ENCODE measurements around the gene MEF2A.

Gene MEF2A

GRCh38 chr15:99606646-99607045, 40.9 kb downstream of the MEF2A start:
- Mint-ChIP-seq H3K4me3 (no peak overlapping the region), H3K4me1 (peaks cover 68% of the 10 kb centered on the region), H3K36me3 (ENCODE audit: low read depth) (peaks cover 38% of the 10 kb centered on the region), H3K9me3 (peaks cover 3% of the 10 kb centered on the region), H3K27me3 (no peaks in the 10 kb centered on the region), H3K27ac (peak overlapping the region; percentile 86)
- ATAC-seq, result peak; percentile 90
- no peak for DNase-seq

DNA sequence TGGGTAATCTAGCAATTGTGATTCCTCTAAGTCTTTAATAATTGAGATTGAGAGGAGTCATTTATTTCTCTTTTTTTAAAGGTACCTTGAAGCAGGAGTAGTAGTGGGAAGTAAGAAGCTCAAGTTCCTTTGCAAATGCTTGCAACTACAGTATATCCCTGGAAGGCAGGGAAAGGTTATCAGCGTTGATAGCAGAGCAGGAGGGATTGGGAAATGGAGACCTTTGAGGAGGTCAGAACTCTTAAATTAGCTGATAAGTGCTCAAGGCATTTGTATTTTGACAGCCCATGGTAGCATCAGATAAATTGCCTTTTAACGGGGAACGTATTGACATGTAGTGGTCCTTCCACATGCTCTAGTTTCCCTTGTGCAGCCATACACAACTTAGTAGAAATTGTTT, 47.7 kb downstream of the MEF2A start:
- Mint-ChIP-seq H3K9me3 (no peaks in the 10 kb centered on the region), H3K36me3 (ENCODE audit: low read depth) (peaks cover 6% of the 10 kb centered on the region), H3K27ac (no peak overlapping the region), H3K4me3 (no peak overlapping the region), H3K4me1 (peaks cover 60% of the 10 kb centered on the region), H3K27me3 (no peaks in the 10 kb centered on the region)
- DNase-seq, result no peak
- ATAC-seq, result no peak

GRCh38 chr15:99613887-99614647, 48.3 kb downstream of the MEF2A start:
- Mint-ChIP-seq H3K36me3 (ENCODE audit: low read depth) (peaks cover 6% of the 10 kb centered on the region), H3K4me1 (peaks cover 56% of the 10 kb centered on the region), H3K4me3 (no peak overlapping the region), H3K27me3 (no peaks in the 10 kb centered on the region), H3K27ac (no peak overlapping the region), H3K9me3 (no peaks in the 10 kb centered on the region)
- ATAC-seq (peak; percentile 28), DNase-seq (no peak)

DNA sequence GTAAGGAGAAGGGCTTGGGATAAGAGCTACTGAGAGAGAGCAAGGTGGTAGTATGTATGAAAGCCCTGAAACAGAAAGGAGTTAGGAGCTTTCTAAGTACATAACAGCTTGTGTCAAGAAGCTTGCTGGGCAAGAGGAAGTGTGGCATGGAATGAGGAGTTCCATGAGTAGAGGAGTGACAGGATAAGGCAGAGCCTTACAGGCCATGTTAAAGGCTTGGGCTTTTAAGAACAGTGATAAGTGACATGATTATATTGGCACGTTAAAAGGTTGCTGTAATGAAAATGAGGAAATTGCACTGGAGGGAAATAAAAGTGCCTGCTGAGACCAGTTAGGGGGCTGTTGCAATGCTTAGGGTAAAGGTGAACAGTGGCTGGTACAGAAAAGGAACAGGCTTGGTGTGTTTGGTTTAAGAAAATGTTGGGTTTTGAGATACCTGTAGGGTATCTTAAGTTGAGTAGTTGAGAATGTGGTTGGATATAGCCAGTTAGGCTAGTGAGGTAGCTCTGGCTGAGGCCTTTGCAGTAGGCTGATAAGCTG, 49.0 kb downstream of the MEF2A start:
- peaks cover 60% of the 10 kb centered on the region for H3K4me1 Mint-ChIP-seq
- no peak for ATAC-seq
- H3K4me3 Mint-ChIP-seq, result no peak overlapping the region
- peaks cover 6% of the 10 kb centered on the region for H3K36me3 Mint-ChIP-seq (ENCODE audit: low read depth)
- peak overlapping the region; percentile 24 for H3K27ac Mint-ChIP-seq
- no peak for DNase-seq
- H3K9me3 Mint-ChIP-seq, result no peaks in the 10 kb centered on the region
- no peaks in the 10 kb centered on the region for H3K27me3 Mint-ChIP-seq

DNA sequence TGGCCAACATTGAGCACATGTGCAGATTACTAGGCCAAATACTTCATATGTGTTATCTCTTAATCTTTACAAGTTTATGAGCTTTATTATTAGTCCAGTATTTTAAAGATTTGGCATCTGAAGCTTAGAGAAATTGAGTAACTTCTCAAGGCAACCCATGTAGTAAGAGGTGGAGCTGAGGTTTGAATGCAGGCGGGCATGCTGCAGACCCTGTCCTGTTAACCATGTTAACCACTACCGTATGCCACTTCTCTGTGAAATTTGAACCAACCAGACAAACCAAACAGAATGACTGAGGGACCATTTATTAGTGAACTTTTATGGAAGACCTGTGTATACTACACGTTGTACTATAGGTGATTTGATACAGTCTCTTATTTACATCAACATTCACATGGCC, 49.7 kb downstream of the MEF2A start:
- Mint-ChIP-seq H3K4me3 (no peak overlapping the region), H3K27ac (no peak overlapping the region), H3K36me3 (ENCODE audit: low read depth) (peaks cover 6% of the 10 kb centered on the region), H3K9me3 (no peaks in the 10 kb centered on the region), H3K27me3 (no peaks in the 10 kb centered on the region), H3K4me1 (peaks cover 65% of the 10 kb centered on the region)
- no peak for ATAC-seq
- DNase-seq, result no peak

DNA sequence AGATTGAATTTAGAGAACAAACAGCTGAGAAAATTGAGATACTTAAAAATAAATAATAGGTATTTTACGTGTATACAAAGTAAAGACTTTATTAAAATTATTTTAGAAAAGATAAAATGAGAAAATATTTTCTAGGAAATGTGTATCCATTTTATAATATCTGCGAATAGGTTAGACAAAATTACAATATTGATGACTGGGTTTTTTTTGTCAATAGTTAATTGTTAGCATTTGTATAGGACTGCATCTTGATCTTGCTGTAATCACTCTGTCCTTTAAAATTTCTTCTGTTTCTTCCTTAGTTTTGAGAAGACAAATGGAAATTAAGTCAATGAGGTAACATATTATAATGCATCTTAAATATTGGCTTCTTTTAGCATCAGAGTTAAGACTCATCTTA, 50.3 kb downstream of the MEF2A start:
- peaks cover 5% of the 10 kb centered on the region for H3K36me3 Mint-ChIP-seq (ENCODE audit: low read depth)

GRCh38 chr15:99616773-99617342, 51.1 kb downstream of the MEF2A start:
- H3K27ac Mint-ChIP-seq, result no peak overlapping the region
- H3K4me3 Mint-ChIP-seq, result no peak overlapping the region
- no peak for ATAC-seq
- no peak for DNase-seq
- peaks cover 63% of the 10 kb centered on the region for H3K4me1 Mint-ChIP-seq
- H3K27me3 Mint-ChIP-seq, result no peaks in the 10 kb centered on the region
- H3K9me3 Mint-ChIP-seq, result no peaks in the 10 kb centered on the region
- peaks cover 2% of the 10 kb centered on the region for H3K36me3 Mint-ChIP-seq (ENCODE audit: low read depth)

More for the DNA sequence above, 50.3 kb downstream of the MEF2A start:
- Mint-ChIP-seq H3K4me3 (no peak overlapping the region), H3K4me1 (peaks cover 64% of the 10 kb centered on the region), H3K27me3 (no peaks in the 10 kb centered on the region), H3K27ac (no peak overlapping the region), H3K9me3 (no peaks in the 10 kb centered on the region)
- ATAC-seq, result no peak
- no peak for DNase-seq

GRCh38 chr15:99618941-99619411, 53.2 kb downstream of the MEF2A start:
- H3K4me3 Mint-ChIP-seq, result no peak overlapping the region
- ATAC-seq (no peak), DNase-seq (no peak)
- peaks cover 8% of the 10 kb centered on the region for H3K36me3 Mint-ChIP-seq (ENCODE audit: low read depth)
- no peaks in the 10 kb centered on the region for H3K27me3 Mint-ChIP-seq
- H3K9me3 Mint-ChIP-seq, result peaks cover 5% of the 10 kb centered on the region
- H3K27ac Mint-ChIP-seq, result no peak overlapping the region
- H3K4me1 Mint-ChIP-seq, result peaks cover 48% of the 10 kb centered on the region

DNA sequence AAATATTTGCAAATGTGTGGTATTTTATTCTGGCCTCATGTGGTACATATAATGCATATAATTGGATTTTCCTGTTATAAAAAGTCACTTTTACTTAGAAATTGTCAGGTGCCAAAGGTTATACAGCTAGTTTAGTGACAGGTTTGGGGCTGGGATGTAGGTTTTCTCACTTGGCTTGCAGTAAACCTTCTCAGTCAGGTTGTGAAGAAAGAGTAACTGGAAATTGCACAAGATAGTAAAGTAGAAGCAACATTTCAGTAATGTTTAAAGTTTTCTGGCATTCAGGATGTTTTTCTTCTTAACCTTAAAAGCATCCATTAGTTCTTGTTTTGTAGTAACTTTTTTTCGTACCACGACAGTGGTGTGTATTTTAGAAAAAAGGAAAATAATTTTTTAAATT, 53.9 kb downstream of the MEF2A start:
- no peak for ATAC-seq
- H3K4me1 Mint-ChIP-seq, result peaks cover 41% of the 10 kb centered on the region
- H3K27me3 Mint-ChIP-seq, result no peaks in the 10 kb centered on the region
- no peak overlapping the region for H3K27ac Mint-ChIP-seq
- no peak overlapping the region for H3K4me3 Mint-ChIP-seq
- H3K9me3 Mint-ChIP-seq, result peaks cover 12% of the 10 kb centered on the region
- DNase-seq, result no peak
- H3K36me3 Mint-ChIP-seq (ENCODE audit: low read depth), result peaks cover 14% of the 10 kb centered on the region

GRCh38 chr15:99620178-99620577, 54.4 kb downstream of the MEF2A start:
- H3K4me1 Mint-ChIP-seq, result peaks cover 38% of the 10 kb centered on the region
- peaks cover 17% of the 10 kb centered on the region for H3K9me3 Mint-ChIP-seq
- H3K36me3 Mint-ChIP-seq (ENCODE audit: low read depth), result peaks cover 19% of the 10 kb centered on the region
- H3K27ac Mint-ChIP-seq, result no peak overlapping the region
- H3K4me3 Mint-ChIP-seq, result no peak overlapping the region
- no peak for DNase-seq
- no peak for ATAC-seq
- H3K27me3 Mint-ChIP-seq, result no peaks in the 10 kb centered on the region

DNA sequence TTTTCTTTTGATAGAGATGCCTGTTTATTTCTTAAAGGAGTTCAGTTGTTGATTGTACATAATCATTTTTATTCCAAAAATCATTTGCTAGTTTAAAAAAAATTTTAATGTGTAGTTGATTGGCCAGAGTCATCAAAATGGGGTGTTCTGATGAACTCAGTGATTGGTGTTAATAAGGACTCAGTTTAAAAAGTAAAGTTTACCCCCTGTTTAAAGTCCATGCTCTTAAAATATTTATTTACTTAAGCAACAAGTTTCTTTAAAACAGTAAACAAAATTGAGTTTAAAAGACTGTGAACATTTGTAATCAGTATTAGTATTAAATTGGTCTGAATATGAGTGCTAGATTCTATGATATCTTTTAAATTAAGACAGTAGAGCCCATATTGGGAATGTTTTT, 56.0 kb downstream of the MEF2A start:
- peaks cover 37% of the 10 kb centered on the region for H3K4me1 Mint-ChIP-seq
- H3K27me3 Mint-ChIP-seq, result no peaks in the 10 kb centered on the region
- DNase-seq (no peak), ATAC-seq (no peak)
- no peak overlapping the region for H3K27ac Mint-ChIP-seq
- peaks cover 32% of the 10 kb centered on the region for H3K36me3 Mint-ChIP-seq (ENCODE audit: low read depth)
- H3K4me3 Mint-ChIP-seq, result no peak overlapping the region
- H3K9me3 Mint-ChIP-seq, result peaks cover 25% of the 10 kb centered on the region

DNA sequence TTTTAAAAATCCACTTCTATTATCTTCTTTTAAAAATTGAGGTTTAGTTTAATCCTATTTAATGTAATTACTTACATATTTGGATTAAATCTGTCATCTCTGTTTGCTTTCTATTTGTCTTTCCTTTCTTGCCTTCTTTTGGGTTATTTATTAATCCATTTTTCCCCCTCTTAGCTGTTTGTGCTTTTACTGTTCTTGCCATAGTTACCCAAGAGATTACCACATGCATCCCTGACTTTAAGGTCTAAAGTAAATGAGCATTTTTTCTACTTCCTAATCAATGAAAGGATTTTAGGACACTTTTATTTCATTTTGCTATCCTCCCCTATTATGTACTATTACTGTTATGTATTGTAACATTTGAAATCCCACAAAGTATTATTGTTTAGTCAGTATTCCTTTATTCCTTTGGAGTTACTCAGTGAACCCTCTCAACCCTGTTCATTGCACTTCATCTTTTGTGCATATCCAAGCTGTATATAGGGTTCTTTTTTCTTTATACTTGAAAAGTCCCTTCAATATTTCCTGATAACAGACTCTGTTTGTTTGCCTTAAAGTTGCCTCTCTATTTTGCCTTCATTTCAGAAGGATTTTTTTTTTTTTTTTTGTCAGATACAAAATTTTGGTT, 62.7 kb downstream of the MEF2A start:
- Mint-ChIP-seq H3K4me1 (peaks cover 49% of the 10 kb centered on the region), H3K27ac (no peak overlapping the region), H3K4me3 (no peak overlapping the region), H3K36me3 (ENCODE audit: low read depth) (peaks cover 33% of the 10 kb centered on the region), H3K9me3 (peaks cover 20% of the 10 kb centered on the region), H3K27me3 (no peaks in the 10 kb centered on the region)
- ATAC-seq, result no peak
- DNase-seq, result no peak

GRCh38 chr15:99630607-99631131, 64.9 kb downstream of the MEF2A start:
- Mint-ChIP-seq H3K9me3 (peaks cover 4% of the 10 kb centered on the region), H3K27ac (peak overlapping the region; percentile 6), H3K27me3 (no peaks in the 10 kb centered on the region), H3K4me1 (peaks cover 48% of the 10 kb centered on the region), H3K4me3 (no peak overlapping the region), H3K36me3 (ENCODE audit: low read depth) (peaks cover 34% of the 10 kb centered on the region)
- no peak for DNase-seq
- ATAC-seq, result no peak

- H3K9me3 Mint-ChIP-seq, result no peaks in the 10 kb centered on the region
- H3K27me3 Mint-ChIP-seq, result no peaks in the 10 kb centered on the region
- no peak overlapping the region for H3K4me3 Mint-ChIP-seq
These were observed 65.5 kb downstream of the MEF2A start for GRCh38 chr15:99631255-99631654.

More at GRCh38 chr15:99631255-99631654, 65.5 kb downstream of the MEF2A start:
- Mint-ChIP-seq H3K36me3 (ENCODE audit: low read depth) (peaks cover 35% of the 10 kb centered on the region), H3K27ac (peak overlapping the region; percentile 6), H3K4me1 (peaks cover 47% of the 10 kb centered on the region)
- DNase-seq (no peak), ATAC-seq (peak; percentile 36)

Data from activated naive CD8-positive, alpha-beta T cell treated with anti-CD3 and anti-CD28 coated beads, Interleukin-2, amount 50 U/mL, for 24 hours (primary cell).